Rectal smooth muscle tissue (tissue), 1 donor: ENCODE measurements around the gene PRKCI.
"Not testable (repeated sequence)": the region's sequence is repeated elsewhere in the genome, so short reads cannot be mapped to it uniquely, and the experiment has no call there.

Experiments used
- H3K27ac ChIP-seq: one replicate; pipeline ENCODE4 v1.7.0; 2013; ENCODE audit warnings: low read depth, low read length, inconsistent platforms
- H3K27me3 ChIP-seq: one replicate; pipeline ENCODE4 v1.7.0; 2013; ENCODE audit warnings: low read length; ENCODE audit not compliant: control insufficient read depth, insufficient read depth
- H3K36me3 ChIP-seq: one replicate; pipeline ENCODE4 v1.7.0; 2013; ENCODE audit warnings: low read length; ENCODE audit not compliant: control insufficient read depth, insufficient read depth
- H3K4me1 ChIP-seq: one replicate; pipeline ENCODE4 v1.7.0; 2013; ENCODE audit warnings: low read length; ENCODE audit not compliant: control insufficient read depth, insufficient read depth
- H3K4me3 ChIP-seq: one replicate; pipeline ENCODE4 v1.7.0; 2013; ENCODE audit warnings: low read length
- H3K9ac ChIP-seq: one replicate; pipeline ENCODE4 v1.7.0; 2013; ENCODE audit warnings: low read length

PRKCI gene

GRCh38 chr3:170338690-170339340, 116.6 kb downstream of the PRKCI start:
- Histone ChIP-seq H3K27me3 (no peaks in the 10 kb centered on the region), H3K4me3 (no peak overlapping the region), H3K4me1 (no peaks in the 10 kb centered on the region)

GRCh38 chr3:170342273-170342672, 120.0 kb downstream of the PRKCI start:
- H3K4me1 ChIP-seq, H3K9ac ChIP-seq, H3K27ac ChIP-seq, H3K36me3 ChIP-seq, H3K4me3 ChIP-seq, H3K27me3 ChIP-seq: not testable (repeated sequence)

More at GRCh38 chr3:170338690-170339340, 116.6 kb downstream of the PRKCI start:
- no peak overlapping the region for H3K27ac ChIP-seq
- no peaks in the 10 kb centered on the region for H3K36me3 ChIP-seq
- no peak overlapping the region for H3K9ac ChIP-seq

- H3K9ac ChIP-seq, H3K27me3 ChIP-seq, H3K4me1 ChIP-seq, H3K4me3 ChIP-seq, H3K36me3 ChIP-seq, H3K27ac ChIP-seq: not testable (repeated sequence)
Measured at GRCh38 chr3:170343859-170344258, 121.6 kb downstream of the PRKCI start.

- H3K4me1 ChIP-seq, result no peaks in the 10 kb centered on the region
- no peaks in the 10 kb centered on the region for H3K36me3 ChIP-seq
- no peaks in the 10 kb centered on the region for H3K27me3 ChIP-seq
- no peak overlapping the region for H3K4me3 ChIP-seq
- no peak overlapping the region for H3K27ac ChIP-seq
- H3K9ac ChIP-seq, result no peak overlapping the region
Measured at GRCh38 chr3:170344971-170345370, 122.7 kb downstream of the PRKCI start.

GRCh38 chr3:170346481-170347392, 124.5 kb downstream of the PRKCI start:
- Histone ChIP-seq H3K4me3 (no peak overlapping the region), H3K9ac (no peak overlapping the region), H3K36me3 (no peaks in the 10 kb centered on the region), H3K4me1 (no peaks in the 10 kb centered on the region), H3K27me3 (no peaks in the 10 kb centered on the region), H3K27ac (no peak overlapping the region)

GRCh38 chr3:170350515-170351413, 128.5 kb downstream of the PRKCI start:
- Histone ChIP-seq H3K4me3 (no peak overlapping the region), H3K27me3 (no peaks in the 10 kb centered on the region), H3K27ac (no peak overlapping the region), H3K36me3 (no peaks in the 10 kb centered on the region), H3K9ac (no peak overlapping the region), H3K4me1 (no peaks in the 10 kb centered on the region)

GRCh38 chr3:170352936-170353335, 130.7 kb downstream of the PRKCI start:
- no peaks in the 10 kb centered on the region for H3K36me3 ChIP-seq
- H3K27ac ChIP-seq, result no peak overlapping the region
- H3K27me3 ChIP-seq, result no peaks in the 10 kb centered on the region
- H3K9ac ChIP-seq, result no peak overlapping the region
- H3K4me1 ChIP-seq, result peaks cover 2% of the 10 kb centered on the region
- H3K4me3 ChIP-seq, result no peak overlapping the region

- H3K4me3 ChIP-seq, result no peak overlapping the region
- H3K9ac ChIP-seq, result no peak overlapping the region
- no peaks in the 10 kb centered on the region for H3K27me3 ChIP-seq
- no peaks in the 10 kb centered on the region for H3K36me3 ChIP-seq
- peaks cover 2% of the 10 kb centered on the region for H3K4me1 ChIP-seq
- H3K27ac ChIP-seq, result no peak overlapping the region
Measured at GRCh38 chr3:170353485-170353884, 131.3 kb downstream of the PRKCI start.

GRCh38 chr3:170354760-170355159, 132.5 kb downstream of the PRKCI start:
- Histone ChIP-seq H3K4me1 (peaks cover 2% of the 10 kb centered on the region), H3K27me3 (no peaks in the 10 kb centered on the region), H3K27ac (no peak overlapping the region), H3K36me3 (no peaks in the 10 kb centered on the region), H3K9ac (no peak overlapping the region), H3K4me3 (no peak overlapping the region)
